Fibroblast of villous mesenchyme (primary cell): Measurements from ENCODE around the gene PPP3CA. TPM values are rescaled to one million over a fixed set of nuclear protein-coding genes. Genes with fewer than 3 reads are reported as not detected.

Experiments
- DNase-seq: peaks from one replicate; pipeline ENCODE4 v3.0.0-alpha.2; 2010; ENCODE audit warnings: low read depth
- H3K4me3 ChIP-seq: 2 replicates; pipeline ENCODE4 v1.5.1; 2011; ENCODE audit warnings: low read depth, mild to moderate bottlenecking, low read length
- CTCF ChIP-seq: IDR thresholded peaks from 2 replicates; pipeline ENCODE4 v1.5.1; 2012; ENCODE audit warnings: low read depth, mild to moderate bottlenecking, low read length; ENCODE audit not compliant: insufficient read depth
- total RNA-seq: library from RNA; depleted of rRNA; stranded (reverse); fragments of >200 nt; gene quantifications from 2 replicates; pipeline ENCODE4 v1.2.3, GENCODE V29; 2012

The PPP3CA gene
- total RNA-seq, 1 donor, result 47.9 TPM

GRCh38 chr4:101019313-101019712, 328.0 kb downstream of the PPP3CA start:
- TF ChIP-seq CTCF, result no peak

DNA sequence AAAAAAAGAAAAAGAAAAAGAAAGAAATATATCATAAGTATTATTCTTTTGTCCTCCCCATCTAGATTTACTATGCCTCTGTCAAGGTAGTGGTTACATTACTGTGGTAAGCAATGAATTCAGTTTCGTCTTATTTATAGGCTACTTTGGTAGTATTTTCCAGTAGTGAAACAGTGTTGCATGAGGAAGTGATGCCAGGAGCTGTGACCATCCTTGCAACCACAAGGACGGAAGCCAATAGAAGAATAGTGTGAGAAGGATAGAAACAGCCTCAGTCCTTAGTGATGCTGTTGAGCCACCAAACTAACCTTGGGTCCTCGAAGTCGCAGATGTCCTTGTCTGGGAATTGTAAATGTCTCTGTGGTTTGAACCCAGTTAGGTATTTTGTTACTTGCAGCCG, 328.5 kb downstream of the PPP3CA start:
- H3K4me3 ChIP-seq, result no peak overlapping the region
- DNase-seq, result no peak
- TF ChIP-seq CTCF, result no peak

More at GRCh38 chr4:101019313-101019712, 328.0 kb downstream of the PPP3CA start:
- H3K4me3 ChIP-seq, result no peak overlapping the region
- no peak for DNase-seq

GRCh38 chr4:101014417-101014816, 332.9 kb downstream of the PPP3CA start:
- no peak overlapping the region for H3K4me3 ChIP-seq
- TF ChIP-seq CTCF, result no peak
- DNase-seq, result no peak

GRCh38 chr4:101010987-101011386, 336.3 kb downstream of the PPP3CA start:
- TF ChIP-seq CTCF, result no peak
- H3K4me3 ChIP-seq, result no peak overlapping the region
- DNase-seq, result no peak

- TF ChIP-seq CTCF, result no peak
- no peak for DNase-seq
- H3K4me3 ChIP-seq, result no peak overlapping the region
Measured at GRCh38 chr4:101009471-101009870, 337.9 kb downstream of the PPP3CA start.

GRCh38 chr4:101008503-101008902, 338.8 kb downstream of the PPP3CA start:
- no peak for DNase-seq
- no peak for TF ChIP-seq CTCF

DNA sequence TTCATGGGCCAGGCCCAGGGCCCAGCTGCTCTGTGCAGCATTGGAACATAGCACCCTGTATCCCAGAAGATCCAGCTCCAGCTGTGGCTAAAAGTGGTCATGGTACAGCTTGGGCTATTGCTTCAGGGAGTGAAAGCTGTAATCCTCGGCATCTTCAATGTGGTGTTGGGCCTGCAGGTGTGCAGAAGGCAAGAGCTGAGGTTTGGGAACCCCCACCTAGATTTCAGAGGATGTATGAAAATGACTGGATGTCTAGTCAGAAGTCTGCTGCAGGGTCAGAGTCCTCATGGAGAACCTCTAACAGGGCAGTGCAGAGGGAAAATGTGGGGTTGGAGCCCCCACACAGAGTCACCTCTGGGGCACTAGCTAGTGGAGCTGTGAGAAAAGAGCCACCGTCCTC, 341.7 kb downstream of the PPP3CA start:
- H3K4me3 ChIP-seq, result no peak overlapping the region
- no peak for TF ChIP-seq CTCF
- no peak for DNase-seq

More at GRCh38 chr4:101008503-101008902, 338.8 kb downstream of the PPP3CA start:
- no peak overlapping the region for H3K4me3 ChIP-seq
